Umbilical cord (tissue), 2 donors: ENCODE data around the gene GJC3. TPM values are rescaled to one million over a fixed set of nuclear protein-coding genes. Genes with fewer than 3 reads are reported as not detected.
"Not testable (repeated sequence)": the region's sequence is repeated elsewhere in the genome, so short reads cannot be mapped to it uniquely, and the experiment has no call there.

Experiments
- DNase-seq: peaks from one replicate; pipeline ENCODE4 v3.0.0-alpha.2; 2015; ENCODE audit warnings: low spot score
- total RNA-seq: library from RNA; depleted of rRNA; stranded (reverse); fragments of >200 nt; gene quantifications from one replicate; pipeline ENCODE4 v1.2.3, GENCODE V29; 2014; ENCODE audit warnings: low replicate concordance; ENCODE audit not compliant: insufficient read depth

GJC3 gene
- total RNA-seq, 1 donor from 2014 or later: not detected

DNA sequence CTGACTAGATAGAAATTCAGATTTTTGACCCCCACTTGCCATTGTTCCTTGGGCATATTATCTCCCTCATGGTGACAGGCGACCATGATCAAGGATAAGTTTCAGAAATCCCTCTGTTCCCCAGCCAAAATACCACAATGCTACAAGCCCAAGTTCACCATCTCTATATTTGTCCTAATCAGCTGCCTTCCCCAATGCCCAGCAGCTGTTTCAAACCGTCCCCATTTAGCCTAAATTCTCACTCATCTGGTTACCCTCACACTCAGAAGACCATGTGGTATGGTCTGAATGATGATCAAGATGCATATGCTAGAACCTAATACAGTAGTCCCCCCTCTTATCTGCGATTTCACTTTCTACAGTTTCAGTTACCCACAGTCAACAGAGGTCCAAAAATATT lies 956 bp upstream of the GJC3 start:
- no peak for DNase-seq

DNA sequence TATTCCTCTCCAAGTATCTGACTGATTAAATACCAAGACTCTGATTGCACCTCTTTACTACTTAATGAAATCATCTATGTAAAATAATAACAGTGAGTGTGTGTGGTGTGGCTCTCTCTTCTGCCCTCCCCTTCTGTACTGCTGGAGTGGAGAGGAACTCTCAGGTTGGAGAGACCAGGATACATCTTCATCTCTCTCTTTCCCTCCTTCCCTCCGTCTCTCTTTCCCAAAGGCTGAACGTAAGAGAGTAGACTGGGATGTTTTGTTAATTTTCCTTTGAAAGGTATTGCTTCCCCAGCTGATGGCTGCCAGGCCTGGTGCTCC lies 272 bp upstream of the GJC3 start:
- no peak for DNase-seq

DNA sequence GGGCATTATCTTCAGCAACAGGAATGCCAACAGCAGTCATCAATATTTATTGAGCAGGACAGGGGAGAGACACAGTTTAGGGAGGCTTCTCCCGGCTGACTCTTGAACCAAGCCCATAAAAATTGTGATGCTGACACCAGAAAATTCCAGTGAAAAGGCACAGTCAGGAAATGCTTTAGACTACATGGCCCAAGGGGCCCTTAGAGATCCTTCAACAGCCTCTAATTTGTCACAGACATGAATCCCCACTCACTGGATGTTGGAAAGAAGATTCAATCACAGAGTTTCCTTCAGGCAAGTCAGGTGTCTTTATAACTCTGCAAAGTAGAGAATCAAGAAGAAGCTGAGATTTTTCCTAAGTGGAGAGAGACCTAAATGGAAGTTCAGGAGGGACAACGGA lies 1.2 kb downstream of the GJC3 start:
- DNase-seq: no peak

DNA sequence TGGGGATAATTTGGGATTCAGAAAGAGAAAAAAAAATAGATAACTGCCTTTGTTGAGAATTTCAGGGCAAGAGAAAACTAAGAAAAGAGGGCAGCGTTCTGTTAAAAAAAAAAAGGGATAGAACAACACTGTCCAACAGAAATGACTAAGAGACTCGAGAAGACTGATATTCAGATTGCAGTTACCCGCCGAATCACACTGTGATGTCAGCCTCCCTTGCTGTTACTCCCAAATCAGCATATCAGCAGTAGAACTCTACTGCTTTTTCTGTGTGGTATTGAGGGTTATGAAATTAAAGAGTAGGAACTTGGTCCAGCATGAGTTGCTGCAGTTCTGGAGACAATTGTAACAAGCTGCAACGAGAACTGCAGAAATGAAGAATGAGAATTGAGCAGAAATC lies 1.9 kb downstream of the GJC3 start:
- DNase-seq: no peak

DNA sequence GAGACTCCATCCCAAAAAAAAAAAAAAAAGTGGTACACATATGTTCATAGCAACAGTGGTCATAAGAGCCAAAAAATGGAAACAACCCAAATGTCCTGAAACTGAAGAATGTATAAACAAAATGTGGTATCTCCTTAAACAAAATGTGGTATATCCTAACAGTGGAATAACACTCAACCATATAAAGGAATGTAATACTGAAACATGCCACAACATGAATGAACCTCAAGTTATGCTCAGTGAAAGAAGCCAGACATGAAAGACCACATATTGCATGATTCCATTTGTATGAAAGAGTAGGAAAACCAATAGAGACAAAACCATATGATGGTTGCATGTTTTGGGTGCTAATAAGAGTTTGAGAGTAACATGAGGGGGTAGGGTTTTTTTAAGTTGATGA lies 3.1 kb downstream of the GJC3 start:
- DNase-seq: no peak

DNA sequence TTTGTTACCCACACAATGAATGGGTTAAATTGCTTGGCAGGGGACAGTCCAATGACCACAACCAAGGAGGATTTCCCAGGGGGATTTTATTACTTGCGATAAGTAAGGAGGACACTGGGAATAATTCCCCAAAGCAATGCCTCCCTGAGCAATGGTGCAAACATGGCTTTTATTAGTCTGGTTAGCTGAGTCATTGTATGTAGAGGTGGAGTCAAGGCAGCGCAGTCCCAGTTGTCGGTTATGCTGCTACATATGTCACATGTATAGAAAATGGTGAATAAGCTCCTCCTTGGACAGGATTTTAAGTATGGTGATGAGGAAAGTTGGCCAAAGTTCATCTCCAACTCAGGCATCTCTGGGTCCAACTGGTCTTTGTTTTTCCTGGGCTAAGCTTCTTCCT lies 6.2 kb downstream of the GJC3 start:
- no peak for DNase-seq

DNA sequence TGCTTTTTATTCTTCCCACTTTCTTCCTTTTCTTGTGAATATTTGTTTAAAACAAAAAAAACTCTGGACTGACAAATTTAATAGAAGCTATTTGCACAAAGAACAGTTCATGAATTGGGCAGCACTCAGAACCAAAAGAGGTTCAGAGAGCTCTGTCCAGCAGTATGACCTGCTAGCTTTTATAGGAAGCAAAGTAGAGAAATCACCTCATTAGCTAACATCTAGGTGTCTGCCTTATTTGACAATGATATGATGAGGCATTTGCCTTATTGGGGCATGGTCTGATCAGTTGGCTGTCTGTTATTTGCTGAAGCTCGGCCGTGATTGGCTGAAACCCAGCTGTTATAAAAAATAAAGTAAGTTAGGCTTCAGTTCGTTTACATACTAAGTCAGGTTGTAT lies 9.3 kb downstream of the GJC3 start:
- DNase-seq: no peak

DNA sequence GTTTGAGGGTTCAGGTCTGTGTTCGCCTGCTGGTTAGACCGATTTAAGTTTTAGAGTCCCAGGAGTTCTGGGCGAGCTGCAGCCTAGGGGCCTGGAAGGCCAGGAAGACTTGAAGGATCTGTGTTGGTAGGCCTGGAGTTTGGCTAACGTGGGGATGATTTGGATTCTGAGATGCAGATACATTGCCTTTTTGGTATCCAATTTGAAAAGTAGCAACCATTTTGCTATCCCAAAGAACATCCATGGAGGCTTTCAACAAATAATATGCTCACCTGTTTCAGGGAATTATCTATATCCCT lies 9.7 kb downstream of the GJC3 start:
- DNase-seq: no peak

DNA sequence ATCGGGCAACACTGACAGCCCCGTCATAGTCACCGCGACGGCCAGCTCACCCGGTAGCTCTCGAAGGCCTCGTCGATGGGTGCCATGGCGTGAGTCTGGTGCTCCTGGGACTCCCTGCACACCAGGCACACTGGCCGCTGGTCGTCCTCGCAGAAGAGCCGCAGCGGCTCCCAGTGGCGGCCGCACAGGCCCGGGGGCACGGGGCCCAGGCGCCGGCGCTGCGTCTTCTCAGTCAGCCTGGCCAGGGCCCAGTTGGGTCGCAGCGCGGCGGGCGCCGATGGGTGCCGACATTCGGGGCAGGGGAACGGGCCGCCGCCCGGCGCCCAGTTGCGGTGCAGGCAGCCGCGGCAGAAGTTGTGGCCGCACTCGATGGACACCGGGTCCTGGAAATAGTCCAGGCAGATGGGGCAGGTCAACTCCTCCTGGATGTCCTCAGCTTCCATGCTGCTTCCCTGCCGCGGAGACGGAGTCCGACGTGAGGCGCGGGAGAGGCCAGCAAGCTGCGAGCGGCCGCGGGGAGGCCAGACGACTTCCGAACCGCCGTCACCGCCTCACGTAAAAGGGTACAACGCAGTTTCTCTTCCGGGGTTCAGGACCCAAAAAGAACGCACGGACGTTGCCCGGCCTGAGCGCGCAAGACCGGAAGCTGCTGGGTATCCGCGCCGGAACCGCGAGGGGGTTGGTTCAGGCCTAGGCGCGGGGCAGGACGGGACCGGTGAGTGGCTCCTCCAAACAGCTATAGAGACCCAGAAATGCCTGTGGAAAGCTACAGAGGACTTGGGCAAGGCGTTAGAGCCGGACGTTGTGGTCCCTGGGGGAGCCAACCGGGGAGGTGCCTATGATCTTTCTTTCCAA lies 10.2 kb downstream of the GJC3 start, which contains the start of gene TRIM4:
Gene TRIM4 (minus strand): TSS at position 572 of the 855 bp plus-strand sequence. CDS start 129 bp downstream, at position 443.
- peak; percentile 95 for DNase-seq

DNA sequence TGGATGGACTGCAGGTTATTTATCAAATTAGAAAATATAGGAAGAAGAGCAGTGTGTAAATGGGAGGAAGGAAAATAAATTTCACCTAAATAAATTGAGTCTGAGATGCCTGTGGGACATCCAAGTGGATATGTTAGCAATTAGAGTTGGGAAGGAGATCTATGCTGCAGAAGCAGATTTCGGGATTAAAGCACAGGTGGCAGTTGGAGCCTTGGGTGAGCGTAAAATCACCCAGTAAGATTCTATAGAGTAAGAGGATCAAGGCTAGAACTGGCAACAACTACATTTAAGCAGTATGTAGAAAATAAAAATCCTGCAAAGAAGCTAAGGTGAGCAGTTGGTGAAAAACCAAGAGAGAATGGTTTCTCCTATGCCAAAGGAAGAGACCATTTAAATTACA lies 18.4 kb downstream of the GJC3 start:
- no peak for DNase-seq

DNA sequence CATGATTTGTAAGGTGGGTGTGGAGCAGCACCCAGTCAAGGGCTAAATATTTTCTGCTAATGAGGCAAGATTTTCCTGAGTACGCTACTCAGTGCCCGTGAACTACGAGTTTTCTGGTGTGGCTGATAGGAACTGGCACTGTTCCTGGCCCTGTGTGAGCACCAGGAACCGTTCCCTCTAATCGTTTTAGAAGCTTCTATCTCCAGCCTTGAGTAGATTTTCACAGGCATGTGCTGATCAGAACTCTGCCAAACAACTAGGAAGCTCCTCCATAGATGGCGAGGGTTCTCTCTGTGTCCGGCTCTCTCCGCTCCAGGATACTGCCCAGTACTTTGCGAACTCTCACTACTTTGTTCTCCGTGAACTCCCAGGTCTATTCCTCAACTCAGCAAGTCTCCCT lies 27.8 kb downstream of the GJC3 start:
- DNase-seq: no peak

DNA sequence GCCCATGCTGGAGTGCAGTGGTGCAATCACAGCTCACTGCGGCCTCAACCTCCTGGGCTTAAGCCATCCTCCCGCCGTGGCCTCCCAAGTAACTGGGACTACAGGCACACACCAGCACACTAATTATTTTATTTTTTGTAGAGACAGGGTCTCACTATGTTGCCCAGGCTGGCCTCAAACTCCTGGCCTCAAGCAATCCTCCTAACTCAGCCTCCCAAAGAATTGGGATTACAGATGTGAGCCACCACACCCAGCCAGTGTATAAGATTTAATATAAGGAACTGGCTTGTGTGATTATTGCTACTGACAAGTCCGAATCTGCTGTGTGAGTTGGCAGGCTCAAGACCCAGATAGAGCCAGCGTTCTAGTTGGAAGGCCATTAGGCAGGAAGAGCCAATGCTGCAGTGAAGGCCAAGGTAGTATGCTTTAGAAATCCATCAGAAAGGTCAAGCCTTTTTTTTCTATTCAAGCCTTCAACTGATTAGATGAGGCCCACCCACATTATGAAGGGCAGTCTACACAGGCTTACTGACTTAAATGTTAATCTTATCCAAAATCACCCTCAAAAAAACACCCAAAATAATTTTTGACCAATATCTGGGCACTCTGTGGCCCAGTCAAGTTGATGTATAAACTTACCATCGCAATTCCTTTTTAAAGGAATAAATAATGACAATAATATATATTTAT lies 29.4 kb downstream of the GJC3 start:
- DNase-seq: no peak

DNA sequence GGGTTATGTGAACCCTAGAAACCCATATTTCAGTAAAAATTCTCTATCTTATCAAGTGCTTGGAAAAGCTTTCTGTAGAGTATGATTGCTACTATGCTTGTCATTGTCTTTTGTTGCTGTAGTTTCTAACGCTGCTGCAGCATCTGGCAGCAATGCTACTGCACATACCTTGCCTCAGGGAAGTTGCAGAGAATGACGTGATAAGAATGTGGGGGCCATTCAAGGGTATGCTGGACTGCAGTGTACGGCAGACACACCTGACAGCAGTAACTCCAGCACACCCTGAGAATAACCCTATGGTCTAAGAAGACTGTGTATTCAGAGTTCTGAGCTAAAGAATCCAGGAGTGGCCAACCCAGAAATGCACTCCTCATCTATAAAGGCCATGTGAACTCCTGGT lies 30.6 kb downstream of the GJC3 start:
- DNase-seq: peak; percentile 68

DNA sequence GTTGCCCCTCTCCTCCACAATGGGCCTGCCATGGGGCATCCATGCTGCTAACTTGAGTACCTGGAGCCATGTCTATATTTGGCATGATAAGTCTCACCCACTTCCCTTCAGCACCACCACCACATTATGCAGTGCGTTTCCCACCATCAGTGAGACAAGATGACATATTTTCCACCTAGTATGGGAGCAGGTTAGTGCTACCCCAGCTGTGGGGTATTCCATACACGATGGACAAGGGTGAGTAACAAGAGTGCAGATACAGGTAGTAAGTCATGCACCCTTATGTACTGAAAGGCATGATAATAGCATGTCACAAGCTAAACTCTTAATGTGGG lies 31.4 kb downstream of the GJC3 start:
- no peak for DNase-seq

DNA sequence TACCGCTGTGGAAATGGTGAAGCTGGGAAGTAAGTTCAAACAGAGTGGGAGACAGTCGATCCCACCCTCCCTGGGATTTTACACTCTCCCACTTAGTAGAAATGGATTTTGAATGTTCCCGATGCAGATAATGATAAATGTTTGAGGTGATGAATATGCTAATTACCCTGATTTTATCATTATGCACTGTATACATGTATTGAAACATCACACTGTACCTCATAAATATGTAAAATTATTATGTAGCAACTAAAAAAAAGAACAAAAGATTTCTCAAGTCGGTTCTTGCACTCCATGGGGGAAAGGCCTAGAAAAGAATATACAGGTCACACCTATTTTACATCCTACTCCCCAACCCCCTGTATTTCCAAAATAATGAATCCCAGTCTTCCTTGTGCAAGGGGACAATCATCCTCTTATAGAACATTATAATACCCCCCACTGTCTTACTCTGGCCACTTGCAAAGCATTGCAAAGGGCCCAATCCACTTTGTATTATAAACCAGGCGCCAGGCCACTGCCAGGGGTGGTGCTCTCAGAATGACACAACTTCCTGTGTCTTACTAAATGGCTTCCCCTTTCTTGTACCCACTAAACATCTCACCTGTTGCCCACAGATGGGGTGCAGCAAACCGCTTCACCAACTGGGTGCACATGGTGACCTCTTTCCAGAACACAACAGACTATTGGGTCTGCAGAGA lies 31.9 kb downstream of the GJC3 start:
- no peak for DNase-seq

DNA sequence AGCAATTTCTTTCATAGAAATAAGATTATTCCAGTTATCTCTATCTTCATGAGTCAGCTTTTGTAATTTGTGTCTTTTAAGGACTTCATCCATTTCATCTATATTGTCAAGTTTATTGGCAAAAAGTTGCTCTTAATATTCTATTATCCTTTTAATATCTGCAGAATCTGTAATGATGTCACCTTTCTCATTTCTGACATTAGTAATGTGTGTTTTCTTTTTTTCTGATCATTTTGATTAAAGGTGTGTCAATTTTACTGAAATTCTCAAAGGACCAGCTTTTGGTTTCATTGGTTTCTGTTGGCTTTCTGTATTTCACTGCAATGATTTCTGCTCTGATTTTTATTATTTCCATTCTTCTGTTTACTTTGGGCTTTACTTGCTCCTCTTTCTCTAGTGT lies 34.7 kb downstream of the GJC3 start:
- DNase-seq: no peak

DNA sequence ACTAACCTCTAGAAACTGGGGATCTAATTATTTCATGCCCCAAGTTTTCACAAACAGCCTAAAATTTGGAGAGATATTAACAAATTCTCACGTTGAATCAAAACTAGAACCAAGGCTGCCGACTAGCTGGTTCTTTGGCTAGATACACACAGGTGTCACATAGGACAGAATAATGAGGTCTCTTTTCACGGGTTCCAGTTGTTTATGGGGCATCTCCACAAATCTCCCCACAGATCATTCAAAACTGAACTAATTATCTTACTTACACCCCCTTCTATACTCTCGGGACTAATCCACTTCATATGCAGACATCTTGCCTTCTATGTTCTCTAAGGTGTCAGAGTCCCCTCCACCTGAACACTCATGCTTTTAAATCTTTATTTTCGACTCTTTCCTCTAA lies 36.1 kb downstream of the GJC3 start:
- no peak for DNase-seq

DNA sequence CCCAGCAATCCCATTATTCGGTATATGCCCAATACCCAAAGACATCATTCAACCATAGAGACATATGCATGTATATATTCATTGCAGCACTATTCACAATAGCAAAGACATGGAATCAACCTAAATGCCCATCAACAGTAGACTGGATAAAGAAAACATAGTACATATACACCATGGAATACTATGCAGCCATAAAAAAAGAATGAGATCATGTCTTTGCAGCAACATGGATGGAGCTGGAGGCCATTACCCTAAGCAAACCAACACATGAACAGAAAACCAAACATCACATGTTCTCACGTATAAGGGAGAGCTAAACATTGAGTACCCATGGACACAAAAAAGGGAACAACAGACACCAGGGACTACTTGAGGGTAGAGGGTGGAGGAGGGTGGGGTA lies 39.1 kb downstream of the GJC3 start:
- DNase-seq: not testable (repeated sequence)

DNA sequence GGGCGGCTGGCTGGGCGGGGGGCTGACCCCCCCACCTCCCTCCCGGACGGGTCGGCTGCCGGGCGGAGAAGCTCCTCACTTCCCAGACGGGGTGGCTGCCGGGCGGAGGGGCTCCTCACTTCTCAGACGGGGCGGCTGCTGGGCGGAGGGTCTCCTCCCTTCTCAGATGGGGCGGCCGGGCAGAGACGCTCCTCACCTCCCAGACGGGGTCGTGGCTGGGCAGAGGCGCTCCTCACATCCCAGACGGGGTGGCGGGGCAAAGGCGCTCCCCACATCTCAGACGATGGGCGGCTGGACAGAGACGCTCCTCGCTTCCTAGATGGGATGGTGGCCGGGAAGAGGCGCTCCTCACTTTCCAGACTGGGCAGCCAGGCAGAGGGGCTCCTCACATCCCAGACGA lies 41.1 kb downstream of the GJC3 start:
- not testable (repeated sequence) for DNase-seq

DNA sequence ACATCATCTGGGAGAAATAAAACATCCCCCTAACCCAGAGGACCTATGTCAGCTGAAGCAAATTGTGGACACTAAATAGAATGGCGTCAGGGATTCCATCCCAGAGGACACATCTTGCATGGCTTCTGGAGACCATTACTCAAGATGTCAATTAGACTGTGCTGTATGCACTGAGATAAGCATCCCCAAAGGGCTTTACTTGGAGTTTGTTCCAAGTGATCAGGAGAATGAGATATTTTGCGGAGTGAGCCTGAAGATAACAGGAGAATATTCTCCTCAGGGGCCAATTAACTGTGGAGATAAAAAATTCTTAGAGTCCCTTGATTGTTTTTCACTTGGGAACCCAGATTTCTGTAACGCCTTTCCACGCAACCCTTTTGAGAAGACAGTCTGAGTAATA lies 48.0 kb downstream of the GJC3 start:
- DNase-seq: no peak

DNA sequence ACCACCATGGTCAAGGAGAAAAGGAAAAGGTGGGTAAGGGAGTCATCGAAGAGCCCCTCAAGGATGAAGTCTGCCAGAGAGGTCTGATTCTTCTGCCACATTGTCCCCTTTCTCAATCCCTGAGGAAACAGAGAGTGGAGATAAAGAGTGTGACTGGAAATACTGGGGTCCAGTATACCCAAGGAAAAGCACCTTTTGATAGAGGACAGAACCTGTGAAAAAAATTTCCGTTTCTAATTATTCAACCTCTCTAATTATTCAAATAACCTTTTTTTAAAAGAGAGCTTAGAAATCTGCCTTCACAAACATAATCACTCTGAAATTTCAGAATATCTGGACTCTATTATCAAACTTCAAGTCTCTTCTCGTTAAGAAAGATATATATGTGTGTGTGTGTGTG lies 52.5 kb downstream of the GJC3 start, which contains the start of gene OR2AE1:
Gene OR2AE1 (minus strand): TSS at position 101 of the 400 bp plus-strand sequence. CDS start 0 bp downstream, at position 101.
- DNase-seq: no peak

DNA sequence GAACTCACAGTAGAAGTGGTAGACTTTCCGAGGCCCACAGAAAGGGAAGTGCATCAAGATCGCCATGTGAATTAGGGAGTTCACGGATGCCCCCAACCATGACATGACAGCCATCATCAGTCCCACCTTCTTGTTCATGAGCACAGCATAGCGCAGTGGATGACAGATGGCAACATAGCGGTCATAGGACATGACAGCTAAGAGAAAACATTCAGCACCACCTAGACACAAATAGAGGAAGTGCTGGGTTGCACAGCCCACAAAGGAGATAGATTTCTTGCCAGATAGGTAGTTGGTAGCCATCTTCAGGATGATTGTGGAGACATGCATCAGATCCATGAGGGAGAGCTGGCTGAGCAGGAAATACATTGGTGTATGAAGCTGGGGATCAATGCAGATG lies 52.9 kb downstream of the GJC3 start:
- DNase-seq: no peak
